HG02943 (cell line): ENCODE measurements around the gene RASGRP3.

Source experiments
- ATAC-seq: cut with Tn5 transposase; IDR thresholded peaks from one replicate; pipeline ENCODE4 v1.9.1; 2021; ENCODE audit warnings: mild to moderate bottlenecking, low read depth, moderate library complexity; ENCODE audit not compliant: unreplicated experiment

RASGRP3 gene

DNA sequence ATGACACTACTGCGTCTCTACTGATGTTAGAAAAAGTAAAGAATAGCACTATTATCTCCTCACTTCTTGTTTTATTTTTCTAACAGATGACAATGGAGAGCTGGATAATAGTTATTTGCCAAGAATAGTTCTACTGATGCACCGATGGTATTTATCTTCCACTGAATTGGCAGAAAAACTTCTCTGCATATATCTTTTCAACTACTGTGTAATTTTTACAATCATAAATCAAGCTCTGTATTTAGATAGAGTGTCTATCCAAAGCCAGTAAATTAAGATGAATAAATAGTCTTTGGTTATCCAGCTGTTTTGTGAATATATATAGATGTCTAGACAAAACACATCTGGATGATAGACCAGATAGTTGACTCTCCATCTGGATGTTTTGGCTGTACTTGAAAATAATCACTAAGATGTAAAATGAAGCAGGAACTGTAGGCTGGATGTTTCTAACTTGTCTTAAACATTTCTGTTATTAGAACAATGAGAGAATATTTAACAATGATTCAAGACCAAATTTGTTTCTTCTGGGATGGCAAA lies 40.1 kb downstream of the RASGRP3 start:
- ATAC-seq: no peak

- ATAC-seq: no peak
These were observed 41.8 kb downstream of the RASGRP3 start for GRCh38 chr2:33518200-33518599.

- ATAC-seq: no peak
These were observed 42.5 kb downstream of the RASGRP3 start for GRCh38 chr2:33518929-33519328.

GRCh38 chr2:33521791-33522281 lies 45.4 kb downstream of the RASGRP3 start:
- no peak for ATAC-seq

DNA sequence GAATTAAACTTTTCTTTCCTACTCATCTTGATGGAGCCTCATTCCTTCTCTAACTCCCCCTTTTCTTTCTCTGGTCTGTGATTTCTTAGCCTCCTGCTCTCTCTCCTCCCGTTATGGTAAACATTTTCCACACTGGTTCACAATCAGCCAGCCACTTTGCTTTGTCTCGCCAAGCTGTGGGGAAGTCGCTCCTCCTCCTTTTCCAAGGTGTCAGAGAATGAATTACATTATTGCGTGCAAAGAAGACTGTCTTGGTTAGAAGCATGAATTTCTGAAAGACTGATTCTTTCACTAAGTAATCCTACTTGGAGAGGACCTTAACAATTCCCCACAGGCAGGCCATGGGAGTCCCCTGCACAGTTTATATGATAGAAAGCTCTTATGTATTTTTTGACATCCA lies 46.1 kb downstream of the RASGRP3 start:
- no peak for ATAC-seq

- ATAC-seq: no peak
These were observed 49.2 kb downstream of the RASGRP3 start for GRCh38 chr2:33525666-33526065.

- no peak for ATAC-seq
These were observed 49.7 kb downstream of the RASGRP3 start for GRCh38 chr2:33526132-33526531.

GRCh38 chr2:33526921-33527320 lies 50.5 kb downstream of the RASGRP3 start:
- ATAC-seq: no peak

GRCh38 chr2:33528441-33528950 lies 52.0 kb downstream of the RASGRP3 start:
- no peak for ATAC-seq

DNA sequence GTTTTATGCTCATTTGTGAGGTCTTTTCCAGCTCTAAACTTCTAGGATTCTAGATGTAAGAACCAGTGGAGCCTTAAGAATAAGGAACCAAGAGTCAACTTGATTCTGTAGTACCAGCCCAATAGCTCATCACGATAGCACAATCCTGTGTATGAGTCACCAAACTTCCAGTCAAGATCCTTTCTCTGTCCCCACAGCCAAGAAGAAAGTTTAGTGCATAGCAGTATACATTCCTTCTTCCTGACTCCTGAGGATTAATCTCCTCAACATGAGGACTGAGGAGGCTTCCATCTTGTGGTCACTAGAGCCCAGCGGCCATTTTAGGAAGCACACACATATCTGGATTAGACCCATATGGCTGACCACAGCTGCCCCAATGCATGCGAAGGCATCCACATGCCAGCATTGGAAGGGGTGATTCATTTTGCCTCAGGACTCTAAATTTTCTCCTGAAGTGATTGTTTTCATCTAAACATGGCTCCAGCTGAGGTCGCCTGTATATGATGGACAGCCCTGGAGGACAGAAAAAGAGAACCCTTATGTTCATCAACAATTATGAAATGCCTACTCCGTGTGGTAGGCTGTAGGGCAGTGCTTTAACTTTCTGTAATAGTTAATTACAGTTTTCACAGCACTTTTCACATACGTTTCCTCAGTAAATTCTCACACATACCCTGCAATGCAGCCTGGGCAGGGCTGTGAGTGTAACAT lies 53.5 kb downstream of the RASGRP3 start:
- no peak for ATAC-seq

DNA sequence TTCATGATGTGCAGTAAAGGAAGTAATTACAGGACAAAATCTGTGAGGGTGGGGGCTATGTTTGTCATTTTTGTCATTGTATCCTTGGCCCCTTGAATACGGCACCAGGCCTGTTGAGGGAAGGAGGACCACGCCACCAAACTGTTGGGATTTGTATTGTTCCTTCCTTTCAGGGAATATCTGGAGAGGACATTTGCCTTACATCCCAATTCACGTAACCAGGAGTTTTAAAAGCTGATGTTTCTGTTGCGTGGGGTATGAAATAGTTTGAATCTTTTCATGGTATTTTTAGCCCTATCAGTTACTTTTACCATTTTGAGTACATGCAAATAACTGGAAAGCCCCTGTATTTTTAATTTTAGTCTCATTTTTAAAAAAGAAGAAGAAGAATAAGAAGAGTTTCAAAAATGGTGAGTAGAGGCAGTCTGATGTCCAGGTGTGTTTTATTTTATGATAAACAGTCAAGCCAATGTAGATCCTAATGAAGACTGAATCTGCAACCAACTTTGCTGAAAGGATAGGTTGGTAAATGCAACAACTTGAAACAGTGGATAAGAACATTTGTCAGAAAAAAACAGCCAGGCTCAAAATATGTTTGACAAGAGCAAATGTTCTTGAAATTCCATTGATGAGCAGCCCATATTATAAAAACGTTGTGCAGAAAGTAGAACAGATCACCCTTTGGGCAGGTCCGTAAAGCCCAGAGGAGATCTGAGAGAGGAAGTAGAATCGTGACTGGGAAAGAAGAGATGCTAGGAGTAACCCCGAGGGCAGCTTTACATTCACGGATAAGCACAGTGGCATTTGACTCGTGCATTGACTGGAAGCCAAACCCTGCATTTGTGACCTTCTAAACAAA lies 54.5 kb downstream of the RASGRP3 start:
- ATAC-seq: no peak

DNA sequence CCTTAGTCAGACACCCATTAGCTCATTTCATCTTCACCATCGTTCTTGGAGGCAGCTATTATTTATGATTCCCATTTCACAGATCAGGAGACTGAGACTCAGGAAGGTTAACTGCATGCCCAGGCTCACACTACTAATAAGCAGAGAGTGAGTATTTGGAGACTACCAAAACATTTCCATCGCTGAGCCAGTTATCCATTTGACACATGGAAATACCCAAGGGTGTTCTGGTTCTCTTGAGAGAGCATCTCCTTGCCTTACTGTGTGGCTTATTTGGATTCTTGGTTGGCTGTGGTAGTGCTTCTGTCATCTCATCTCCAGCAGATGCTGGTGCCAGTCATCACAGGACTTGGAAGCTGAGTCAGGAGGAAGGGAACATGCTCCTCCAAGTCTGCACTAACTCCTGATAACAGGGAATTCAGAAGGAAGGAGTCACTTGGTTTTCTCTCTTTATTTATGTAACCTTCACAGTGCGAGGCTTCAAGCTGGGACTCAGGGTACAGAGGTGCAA lies 55.2 kb downstream of the RASGRP3 start:
- no peak for ATAC-seq

GRCh38 chr2:33532146-33532545 lies 55.7 kb downstream of the RASGRP3 start:
- ATAC-seq: no peak

GRCh38 chr2:33532966-33533365 lies 56.5 kb downstream of the RASGRP3 start:
- no peak for ATAC-seq

DNA sequence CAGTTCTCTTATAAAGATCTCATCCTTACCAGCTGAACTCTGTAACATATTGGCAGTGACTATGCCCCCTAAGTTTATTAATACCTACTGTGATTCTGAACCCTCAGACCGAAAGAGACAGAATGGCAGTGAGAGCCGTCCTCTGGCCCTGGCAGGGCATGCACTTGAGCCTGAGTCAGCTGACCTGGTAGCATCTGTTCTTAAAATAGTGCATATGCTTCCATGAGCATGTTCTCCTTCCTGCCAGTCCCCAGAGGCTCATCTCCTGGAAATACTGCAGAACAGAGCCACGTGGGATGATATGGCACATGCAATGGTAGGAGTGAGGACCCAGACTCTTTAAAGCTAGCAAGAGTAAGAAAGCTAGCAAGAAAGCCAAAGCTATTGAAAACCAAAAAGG lies 59.0 kb downstream of the RASGRP3 start:
- no peak for ATAC-seq

- no peak for ATAC-seq
These were observed 64.8 kb downstream of the RASGRP3 start for GRCh38 chr2:33541243-33541642.

DNA sequence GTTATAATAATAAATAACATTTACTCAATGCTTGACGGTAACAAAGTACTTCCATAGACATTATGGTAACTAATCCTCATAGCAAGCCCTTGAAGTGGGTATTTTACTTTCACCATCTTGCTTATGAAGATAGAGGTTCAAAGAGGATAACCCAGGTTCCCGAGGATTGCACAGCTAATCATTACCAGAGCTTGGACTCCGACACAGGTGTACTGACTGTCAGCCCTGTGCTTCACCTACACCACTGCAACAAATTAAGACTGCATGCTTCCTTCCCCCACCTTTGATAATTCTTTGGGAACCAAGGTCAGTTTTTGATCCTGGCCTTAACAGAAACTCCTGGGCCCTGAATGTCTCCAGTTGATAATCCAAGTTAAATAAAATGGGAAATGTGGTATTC lies 73.8 kb downstream of the RASGRP3 start:
- no peak for ATAC-seq

GRCh38 chr2:33552758-33553461 lies 76.5 kb downstream of the RASGRP3 start:
- ATAC-seq: no peak

DNA sequence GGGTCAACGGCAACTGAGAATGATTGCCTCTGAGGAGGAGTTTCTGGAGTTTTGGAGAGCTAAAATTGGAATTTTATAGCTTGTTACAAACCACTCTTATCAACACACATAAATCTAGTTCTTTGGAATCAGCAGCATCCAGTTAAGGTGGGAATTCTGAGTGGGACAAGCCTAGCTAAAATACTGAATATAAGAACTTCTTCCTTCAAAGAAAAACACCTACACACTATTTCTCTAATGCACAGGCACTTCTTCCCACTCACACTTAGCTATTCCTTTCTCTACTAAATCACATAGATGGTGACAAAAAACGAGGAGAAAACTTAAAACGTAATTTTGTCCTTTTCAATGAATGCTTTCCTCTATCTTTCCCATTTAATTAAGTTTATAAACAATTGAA lies 79.2 kb downstream of the RASGRP3 start:
- ATAC-seq: no peak

GRCh38 chr2:33559328-33559727 lies 82.9 kb downstream of the RASGRP3 start:
- no peak for ATAC-seq
